Measurements from ENCODE around the gene RNF150.

DNA sequence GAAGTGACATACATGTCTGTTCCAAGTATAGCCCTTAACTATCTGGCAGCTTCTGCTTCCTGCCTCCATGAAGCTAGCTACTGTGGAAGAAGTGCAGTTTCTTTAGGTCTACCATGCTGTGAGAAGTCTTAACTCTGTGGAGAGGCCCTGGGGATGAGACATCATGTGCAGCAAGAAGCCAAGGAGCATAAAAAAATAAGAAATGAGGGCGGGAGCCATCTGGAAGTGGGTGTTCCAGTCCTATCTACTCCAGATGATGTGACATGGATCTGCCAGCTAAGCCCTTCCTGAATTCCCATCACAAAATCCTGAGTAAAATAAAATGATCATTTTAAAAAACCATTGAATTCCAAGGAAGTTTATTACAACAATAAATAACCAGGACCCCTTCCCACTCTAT lies 289.2 kb downstream of the RNF150 start:
- no peak for TF ChIP-seq CTCF (IDR thresholded peaks at IDR 0.05; ENCODE audit: poor library complexity, severe bottlenecking)
- TF ChIP-seq SMC3 (conservative IDR thresholded peaks at IDR 0.05; ENCODE audit: poor library complexity) = no peak
- TF ChIP-seq POLR2AphosphoS5 (IDR thresholded peaks at IDR 0.05) = no peak
- no peak for TF ChIP-seq EP300 (conservative IDR thresholded peaks at IDR 0.05; ENCODE audit: poor library complexity, severe bottlenecking)
- no peak for TF ChIP-seq TAF1 (IDR thresholded peaks at IDR 0.05; ENCODE audit: low read depth)
- TF ChIP-seq RAD21 (conservative IDR thresholded peaks at IDR 0.05) = no peak
- no peak for TF ChIP-seq EZH2 (IDR thresholded peaks at IDR 0.05; ENCODE audit: borderline replicate concordance, insufficient read depth, low read length, poor library complexity, severe bottlenecking)
- TF ChIP-seq MXI1 (conservative IDR thresholded peaks at IDR 0.05; ENCODE audit: poor library complexity, severe bottlenecking) = no peak
- no peak for TF ChIP-seq REST (IDR thresholded peaks at IDR 0.05; ENCODE audit: borderline replicate concordance)

Measured in neural cell (in vitro differentiated cells).